ENCODE results near the gene NEDD4L.
A peak's percentile ranks its signal among the peaks of the same experiment; 100 is the strongest.

Gene NEDD4L

GRCh38 chr18:58338141-58338540 lies 294.1 kb downstream of the NEDD4L start:
- no peak overlapping the region for H3K18ac ChIP-seq (ENCODE audit: low read length)
- no peaks in the 10 kb centered on the region for H3K36me3 ChIP-seq (replicated peaks in 1 of 2; ENCODE audit: control insufficient read depth in 2 of 2, insufficient read depth in 2 of 2, low read length in 2 of 2)
- no peak overlapping the region for H2BK15ac ChIP-seq (ENCODE audit: low read length)
- H2AK5ac ChIP-seq (ENCODE audit: low read depth, low read length), result no peak overlapping the region
- no peaks in the 10 kb centered on the region for H3K79me1 ChIP-seq (ENCODE audit: low read depth, low read length)
- H3K9me3 ChIP-seq (replicated peaks in 1 of 2; ENCODE audit: control insufficient read depth in 2 of 2, insufficient read depth in 1 of 2, low read depth in 1 of 2, low read length in 2 of 2), result no peaks in the 10 kb centered on the region
- H2AFZ ChIP-seq (ENCODE audit: low read length), result no peak overlapping the region
- no peak overlapping the region for H3K4me2 ChIP-seq (ENCODE audit: insufficient read depth, low read length, poor library complexity, severe bottlenecking)
- WGBS, 2 donors (ENCODE audit: extremely low coverage in 2 of 2, insufficient read length in 2 of 2, insufficient replicate concordance in 1 of 2), result no CpG with 5 or more reads among the region's 3 CpGs
- no peak overlapping the region for H2BK12ac ChIP-seq (ENCODE audit: low read length)
- H4K91ac ChIP-seq (ENCODE audit: low read depth, low read length, poor library complexity), result no peak overlapping the region
- H3K27me3 ChIP-seq (ENCODE audit: control insufficient read depth in 3 of 3, insufficient read depth in 3 of 3, low read depth in 1 of 3, low read length in 3 of 3), result no peaks in the 10 kb centered on the region
- no peak overlapping the region for H3K4me3 ChIP-seq (ENCODE audit: low read length in 2 of 2)
- H2BK120ac ChIP-seq (ENCODE audit: low read depth, low read length), result no peak overlapping the region
- H4K8ac ChIP-seq (ENCODE audit: low read depth, low read length), result no peak overlapping the region
- H3K4ac ChIP-seq (ENCODE audit: low read length), result no peak overlapping the region
- H2BK5ac ChIP-seq (ENCODE audit: low read length), result no peak overlapping the region
- no peak overlapping the region for H3K23ac ChIP-seq (ENCODE audit: low read depth, low read length, poor library complexity)
- no peak overlapping the region for H3K27ac ChIP-seq (replicated peaks; ENCODE audit: low read length)
- no peak for DNase-seq (ENCODE audit: low spot score)
- H3K4me1 ChIP-seq (ENCODE audit: control insufficient read depth in 2 of 2, insufficient read depth in 1 of 2, low read depth in 1 of 2, low read length in 2 of 2), result peaks cover 15 to 48% of the 10 kb centered on the region in 2 donors
- H3K14ac ChIP-seq (ENCODE audit: low read length), result no peak overlapping the region
- H3K9ac ChIP-seq (ENCODE audit: low read depth, low read length, poor library complexity), result no peak overlapping the region

- no peak overlapping the region for H3K4me3 ChIP-seq (ENCODE audit: low read length in 2 of 2)
Measured at GRCh38 chr18:58338961-58339592, 295.1 kb downstream of the NEDD4L start.

GRCh38 chr18:58339890-58340289 lies 295.9 kb downstream of the NEDD4L start:
- Histone ChIP-seq H3K4me2 (ENCODE audit: insufficient read depth, low read length, poor library complexity, severe bottlenecking) (no peak overlapping the region), H2BK12ac (ENCODE audit: low read length) (no peak overlapping the region), H4K91ac (ENCODE audit: low read depth, low read length, poor library complexity) (no peak overlapping the region), H3K4ac (ENCODE audit: low read length) (no peak overlapping the region), H3K79me1 (ENCODE audit: low read depth, low read length) (no peaks in the 10 kb centered on the region), H3K18ac (ENCODE audit: low read length) (no peak overlapping the region), H3K36me3 (replicated peaks in 1 of 2; ENCODE audit: control insufficient read depth in 2 of 2, insufficient read depth in 2 of 2, low read length in 2 of 2) (no peaks in the 10 kb centered on the region), H2BK120ac (ENCODE audit: low read depth, low read length) (no peak overlapping the region), H3K4me3 (ENCODE audit: low read length in 2 of 2) (no peak overlapping the region), H2BK15ac (ENCODE audit: low read length) (no peak overlapping the region), H3K14ac (ENCODE audit: low read length) (no peak overlapping the region), H3K4me1 (ENCODE audit: control insufficient read depth in 2 of 2, insufficient read depth in 1 of 2, low read depth in 1 of 2, low read length in 2 of 2) (peaks cover 20 to 47% of the 10 kb centered on the region in 2 donors), H2AFZ (ENCODE audit: low read length) (no peak overlapping the region), H3K27ac (replicated peaks; ENCODE audit: low read length) (no peak overlapping the region), H3K27me3 (ENCODE audit: control insufficient read depth in 3 of 3, insufficient read depth in 3 of 3, low read depth in 1 of 3, low read length in 3 of 3) (no peaks in the 10 kb centered on the region), H2BK5ac (ENCODE audit: low read length) (peak overlapping the region; percentile 4), H4K8ac (ENCODE audit: low read depth, low read length) (no peak overlapping the region), H3K23ac (ENCODE audit: low read depth, low read length, poor library complexity) (no peak overlapping the region), H3K9ac (ENCODE audit: low read depth, low read length, poor library complexity) (no peak overlapping the region), H2AK5ac (ENCODE audit: low read depth, low read length) (no peak overlapping the region), H3K9me3 (replicated peaks in 1 of 2; ENCODE audit: control insufficient read depth in 2 of 2, insufficient read depth in 1 of 2, low read depth in 1 of 2, low read length in 2 of 2) (no peaks in the 10 kb centered on the region)
- WGBS, 2 donors (ENCODE audit: extremely low coverage in 2 of 2, insufficient read length in 2 of 2, insufficient replicate concordance in 1 of 2), result no CpG with 5 or more reads among the region's 5 CpGs
- DNase-seq (ENCODE audit: low spot score), result no peak

More at GRCh38 chr18:58338961-58339592, 295.1 kb downstream of the NEDD4L start:
- Histone ChIP-seq H3K36me3 (replicated peaks in 1 of 2; ENCODE audit: control insufficient read depth in 2 of 2, insufficient read depth in 2 of 2, low read length in 2 of 2) (no peaks in the 10 kb centered on the region), H2AK5ac (ENCODE audit: low read depth, low read length) (no peak overlapping the region), H3K27ac (replicated peaks; ENCODE audit: low read length) (peak overlapping the region; percentile 5), H3K79me1 (ENCODE audit: low read depth, low read length) (no peaks in the 10 kb centered on the region), H4K8ac (ENCODE audit: low read depth, low read length) (no peak overlapping the region), H3K4me2 (ENCODE audit: insufficient read depth, low read length, poor library complexity, severe bottlenecking) (no peak overlapping the region), H2BK15ac (ENCODE audit: low read length) (no peak overlapping the region), H3K23ac (ENCODE audit: low read depth, low read length, poor library complexity) (no peak overlapping the region), H2BK5ac (ENCODE audit: low read length) (no peak overlapping the region), H4K91ac (ENCODE audit: low read depth, low read length, poor library complexity) (no peak overlapping the region), H3K4ac (ENCODE audit: low read length) (no peak overlapping the region), H3K27me3 (ENCODE audit: control insufficient read depth in 3 of 3, insufficient read depth in 3 of 3, low read depth in 1 of 3, low read length in 3 of 3) (no peaks in the 10 kb centered on the region), H3K4me1 (ENCODE audit: control insufficient read depth in 2 of 2, insufficient read depth in 1 of 2, low read depth in 1 of 2, low read length in 2 of 2) (peaks cover 18 to 45% of the 10 kb centered on the region in 2 donors), H3K9ac (ENCODE audit: low read depth, low read length, poor library complexity) (no peak overlapping the region), H2BK120ac (ENCODE audit: low read depth, low read length) (no peak overlapping the region), H3K18ac (ENCODE audit: low read length) (no peak overlapping the region), H2AFZ (ENCODE audit: low read length) (peak overlapping the region; percentile 68), H2BK12ac (ENCODE audit: low read length) (no peak overlapping the region), H3K9me3 (replicated peaks in 1 of 2; ENCODE audit: control insufficient read depth in 2 of 2, insufficient read depth in 1 of 2, low read depth in 1 of 2, low read length in 2 of 2) (no peaks in the 10 kb centered on the region), H3K14ac (ENCODE audit: low read length) (no peak overlapping the region)
- WGBS, 2 donors (ENCODE audit: extremely low coverage in 2 of 2, insufficient read length in 2 of 2, insufficient replicate concordance in 1 of 2), result no CpG with 5 or more reads among the region's 9 CpGs
- peak; percentile 45 for DNase-seq (ENCODE audit: low spot score)

GRCh38 chr18:58341916-58342315 lies 297.9 kb downstream of the NEDD4L start:
- Histone ChIP-seq H3K9ac (ENCODE audit: low read depth, low read length, poor library complexity) (no peak overlapping the region), H2BK12ac (ENCODE audit: low read length) (no peak overlapping the region), H2BK15ac (ENCODE audit: low read length) (no peak overlapping the region), H2AK5ac (ENCODE audit: low read depth, low read length) (no peak overlapping the region), H3K14ac (ENCODE audit: low read length) (no peak overlapping the region), H4K8ac (ENCODE audit: low read depth, low read length) (no peak overlapping the region), H3K4me2 (ENCODE audit: insufficient read depth, low read length, poor library complexity, severe bottlenecking) (no peak overlapping the region), H3K27me3 (ENCODE audit: control insufficient read depth in 3 of 3, insufficient read depth in 3 of 3, low read depth in 1 of 3, low read length in 3 of 3) (no peaks in the 10 kb centered on the region), H3K9me3 (replicated peaks in 1 of 2; ENCODE audit: control insufficient read depth in 2 of 2, insufficient read depth in 1 of 2, low read depth in 1 of 2, low read length in 2 of 2) (no peaks in the 10 kb centered on the region), H2BK120ac (ENCODE audit: low read depth, low read length) (no peak overlapping the region), H4K91ac (ENCODE audit: low read depth, low read length, poor library complexity) (no peak overlapping the region), H3K18ac (ENCODE audit: low read length) (no peak overlapping the region), H3K4me1 (ENCODE audit: control insufficient read depth in 2 of 2, insufficient read depth in 1 of 2, low read depth in 1 of 2, low read length in 2 of 2) (peaks cover 18 to 39% of the 10 kb centered on the region in 2 donors), H2BK5ac (ENCODE audit: low read length) (no peak overlapping the region), H2AFZ (ENCODE audit: low read length) (no peak overlapping the region), H3K4me3 (ENCODE audit: low read length in 2 of 2) (no peak overlapping the region), H3K36me3 (replicated peaks in 1 of 2; ENCODE audit: control insufficient read depth in 2 of 2, insufficient read depth in 2 of 2, low read length in 2 of 2) (no peaks in the 10 kb centered on the region), H3K79me1 (ENCODE audit: low read depth, low read length) (no peaks in the 10 kb centered on the region), H3K4ac (ENCODE audit: low read length) (no peak overlapping the region), H3K23ac (ENCODE audit: low read depth, low read length, poor library complexity) (no peak overlapping the region), H3K27ac (replicated peaks; ENCODE audit: low read length) (no peak overlapping the region)
- no CpG with 5 or more reads among the region's 8 CpGs for WGBS, 2 donors (ENCODE audit: extremely low coverage in 2 of 2, insufficient read length in 2 of 2, insufficient replicate concordance in 1 of 2)
- DNase-seq (ENCODE audit: low spot score), result no peak

Data from neuronal stem cell (in vitro differentiated cells).